ENCODE data around the gene OLFML2B.

Gene OLFML2B

DNA sequence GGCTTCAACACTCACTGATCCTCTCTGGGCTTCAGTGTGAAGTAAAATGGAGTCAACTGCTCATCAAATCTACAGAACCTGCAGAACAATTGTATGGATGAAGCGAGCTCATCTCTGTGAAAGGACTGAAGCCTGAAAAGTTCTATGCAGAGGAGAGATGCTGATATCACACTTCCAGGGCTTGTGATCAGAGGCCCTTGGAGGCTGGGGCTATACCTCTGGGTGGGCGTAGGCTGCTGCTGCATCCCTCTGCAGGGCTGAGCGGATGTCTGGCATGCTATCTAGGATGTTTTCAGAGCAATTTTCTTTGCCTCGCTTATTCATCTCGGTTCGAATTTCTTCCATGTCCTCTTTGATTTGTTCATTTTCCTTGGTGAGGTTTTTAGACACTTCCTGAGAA lies 17.6 kb downstream of the OLFML2B start:
- DNase-seq (ENCODE audit: low spot score), result no peak

DNA sequence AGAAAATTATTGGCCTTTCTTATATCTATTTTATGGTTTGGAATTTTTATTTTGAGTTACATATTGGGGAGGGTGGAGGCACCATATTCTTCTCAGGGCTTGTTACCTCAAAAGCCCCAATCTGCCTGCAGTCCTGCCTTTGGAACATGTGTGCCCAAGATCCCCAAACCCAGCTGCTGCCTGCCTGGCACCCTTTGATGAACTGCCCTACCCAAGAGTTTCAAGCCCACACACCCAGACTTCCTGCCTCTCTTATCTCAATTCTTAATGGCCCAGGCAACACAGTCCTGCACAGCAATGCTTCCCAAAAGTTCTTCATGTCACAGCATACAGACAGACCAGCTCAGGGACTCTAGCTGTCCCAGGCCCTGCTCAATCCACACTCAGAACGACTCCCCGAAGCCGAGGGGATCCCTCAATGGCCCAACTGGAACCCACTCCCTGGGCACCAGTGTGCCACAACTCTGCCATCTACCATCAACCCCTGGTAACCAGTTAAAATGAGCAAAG lies 19.2 kb downstream of the OLFML2B start:
- no peak for DNase-seq (ENCODE audit: low spot score)

DNA sequence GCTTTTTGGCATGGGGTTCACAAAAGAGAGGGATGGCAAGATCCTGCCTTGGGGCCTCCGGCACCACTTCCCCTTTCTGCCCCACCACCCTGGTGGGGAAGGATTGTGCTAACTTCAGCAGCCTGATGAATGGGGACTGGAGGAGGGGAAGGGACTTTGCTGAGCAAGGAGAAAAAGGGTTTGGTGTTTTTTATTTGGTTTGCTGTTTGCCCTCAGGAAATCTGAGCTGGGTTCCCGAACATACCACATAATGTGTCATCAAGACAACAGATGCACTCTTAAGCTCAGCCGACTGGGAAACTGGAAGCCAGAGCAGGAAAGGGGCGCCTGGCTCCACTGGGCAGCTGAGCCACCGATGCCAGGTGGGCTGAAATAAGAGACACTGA lies 19.8 kb downstream of the OLFML2B start:
- DNase-seq (ENCODE audit: low spot score), result peak; percentile 57

DNA sequence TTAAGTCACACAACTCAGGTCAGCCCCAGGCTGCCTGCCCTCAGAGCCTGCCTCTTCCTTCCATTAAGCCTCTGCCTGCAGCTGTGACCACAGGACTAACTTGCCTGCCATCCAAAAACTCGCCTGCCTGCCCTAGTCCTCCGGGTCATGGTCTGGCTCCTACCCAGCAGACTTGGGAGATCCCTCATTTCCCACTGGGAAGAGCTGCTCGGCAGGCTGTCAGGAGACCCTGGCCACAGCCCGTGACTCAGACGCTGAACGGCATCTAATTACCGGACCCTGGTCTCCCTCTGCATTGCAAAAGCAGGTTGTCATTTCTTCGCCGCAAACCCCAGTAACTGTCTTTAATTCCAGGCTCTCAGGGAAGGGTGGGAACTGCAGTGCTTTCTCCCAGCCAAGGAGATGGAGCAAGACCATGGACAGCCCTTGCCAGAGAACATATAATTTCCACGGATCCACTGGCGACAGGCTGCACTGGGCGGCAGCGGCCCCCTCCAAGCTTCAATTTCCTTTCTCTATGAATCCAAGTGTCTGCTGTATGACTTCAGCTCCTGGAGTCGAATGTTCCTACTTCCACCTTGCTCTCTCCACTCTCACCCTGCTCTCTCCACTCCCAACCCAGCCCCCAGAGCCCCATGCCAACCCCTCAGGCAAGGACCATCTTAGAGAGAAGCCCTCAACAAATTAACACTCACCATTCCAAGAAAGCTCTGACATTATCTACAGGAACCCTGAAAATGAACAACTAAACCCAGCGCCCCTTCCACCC lies 20.4 kb downstream of the OLFML2B start:
- DNase-seq (ENCODE audit: low spot score), result no peak

DNA sequence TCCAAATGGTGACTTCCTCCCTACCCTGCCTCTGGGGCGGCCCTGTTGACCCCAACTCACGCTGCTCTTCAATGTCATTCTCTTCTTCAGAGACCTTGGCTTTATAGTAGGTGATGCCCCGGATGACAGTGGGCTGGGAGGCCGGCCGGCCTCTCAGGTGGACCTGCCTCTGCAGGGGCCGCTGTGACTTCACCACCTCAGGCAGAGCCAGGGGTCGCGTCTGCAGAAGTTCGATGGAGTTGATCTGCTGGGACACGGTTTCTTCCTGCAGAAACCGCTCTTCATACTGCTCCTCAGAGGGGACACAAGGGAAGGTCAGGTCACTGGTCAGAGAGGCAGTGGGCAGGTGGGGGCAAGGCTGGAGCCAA lies 23.6 kb downstream of the OLFML2B start:
- DNase-seq (ENCODE audit: low spot score), result no peak

DNA sequence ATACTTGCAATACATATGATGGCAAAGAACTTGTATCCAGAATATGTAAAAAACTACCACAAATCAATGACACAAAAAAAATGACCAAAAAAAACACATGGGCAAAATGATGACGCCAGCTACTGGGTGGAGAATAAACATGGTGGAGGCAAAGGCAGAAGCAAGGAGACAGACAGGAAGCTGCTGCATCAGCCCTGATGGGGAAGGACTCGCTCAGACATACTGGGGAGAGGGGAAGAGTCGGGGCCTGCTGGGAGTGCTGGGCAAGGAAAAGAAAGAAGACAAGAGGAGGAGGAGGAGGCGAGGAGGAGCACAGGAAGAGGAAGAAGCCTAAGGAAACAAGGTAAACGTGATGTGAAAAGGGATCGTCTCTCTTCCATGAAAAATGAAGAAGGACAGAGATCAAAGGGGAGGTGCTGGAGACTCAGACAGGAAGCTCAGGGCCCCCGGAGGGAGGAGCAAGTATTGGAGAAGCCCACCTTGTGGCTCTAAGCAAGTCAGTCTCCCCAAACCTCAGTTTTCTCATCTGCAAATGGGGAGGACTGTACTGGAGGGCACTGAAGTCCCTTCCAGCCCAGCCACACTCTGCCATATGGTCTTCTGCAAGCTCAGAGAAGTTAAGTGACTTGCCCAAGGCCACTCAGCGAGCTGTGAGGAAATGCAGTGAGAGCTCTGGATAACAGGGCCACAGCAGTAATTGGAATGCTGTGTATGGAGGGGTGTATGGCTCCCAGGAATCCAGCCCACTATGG lies 24.2 kb downstream of the OLFML2B start:
- DNase-seq (ENCODE audit: low spot score), result no peak

DNA sequence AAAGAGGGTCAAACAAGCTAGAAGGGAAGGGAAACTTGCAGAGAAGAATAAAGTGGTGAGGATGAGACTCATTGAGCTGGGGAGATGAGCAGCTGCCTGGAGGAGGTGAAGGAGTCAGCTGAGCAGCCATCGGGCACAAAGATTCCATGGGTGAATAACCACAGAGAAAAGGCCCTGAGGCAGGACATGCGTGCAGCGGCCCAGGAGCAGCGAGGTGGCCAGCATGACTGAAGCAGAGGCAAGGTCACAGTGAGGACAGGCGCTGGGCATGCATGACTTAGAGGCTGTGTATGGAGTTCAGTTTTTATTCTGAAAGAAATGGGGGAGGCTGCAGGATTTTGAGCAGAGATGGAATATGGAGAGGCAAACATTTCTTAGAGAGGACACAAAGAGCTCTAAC lies 24.9 kb downstream of the OLFML2B start:
- no peak for DNase-seq (ENCODE audit: low spot score)

DNA sequence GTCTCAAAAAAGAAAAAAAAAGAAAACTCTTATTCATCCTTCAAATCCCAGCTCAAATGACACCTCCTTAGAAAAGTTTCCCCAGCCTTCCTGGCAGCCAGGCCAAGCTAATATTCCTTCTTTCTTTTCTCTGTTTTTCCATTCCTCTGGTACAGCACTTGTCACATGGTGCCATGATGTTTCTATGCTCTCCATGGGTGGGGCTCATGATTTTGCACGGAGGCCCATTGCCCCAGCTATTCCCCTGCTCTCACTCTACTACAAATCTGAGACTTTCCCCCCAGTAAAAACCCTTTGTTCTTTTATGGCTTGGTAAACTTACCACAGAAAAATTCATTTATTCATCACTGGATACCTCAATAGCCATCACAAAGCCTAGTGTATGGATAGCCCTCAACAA lies 26.5 kb downstream of the OLFML2B start:
- DNase-seq (ENCODE audit: low spot score), result no peak

DNA sequence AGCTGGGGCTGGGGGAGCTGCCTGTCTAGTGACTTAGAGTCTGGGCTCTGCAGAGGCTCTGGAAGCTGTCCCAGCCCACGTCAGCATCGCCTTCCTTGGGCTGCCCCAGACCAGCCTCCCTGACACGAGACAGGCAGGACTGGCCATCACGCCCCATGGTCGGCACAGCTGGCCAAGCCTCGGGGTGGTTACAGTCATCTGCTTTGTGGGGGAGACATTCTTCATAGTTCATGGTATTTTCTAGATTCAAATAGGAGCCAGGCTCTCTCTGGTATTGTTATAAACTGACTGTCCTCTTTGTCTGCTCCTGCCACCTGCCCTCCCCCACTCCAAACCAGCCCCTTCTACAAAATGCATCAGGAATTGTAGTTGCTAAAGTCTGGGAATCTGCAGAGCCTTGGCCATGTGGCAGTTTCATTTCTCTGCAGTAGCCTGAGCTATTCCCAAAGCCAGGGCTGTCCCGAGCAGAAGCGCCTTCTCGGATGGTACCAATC lies 29.4 kb downstream of the OLFML2B start:
- DNase-seq (ENCODE audit: low spot score), result peak; percentile 89

DNA sequence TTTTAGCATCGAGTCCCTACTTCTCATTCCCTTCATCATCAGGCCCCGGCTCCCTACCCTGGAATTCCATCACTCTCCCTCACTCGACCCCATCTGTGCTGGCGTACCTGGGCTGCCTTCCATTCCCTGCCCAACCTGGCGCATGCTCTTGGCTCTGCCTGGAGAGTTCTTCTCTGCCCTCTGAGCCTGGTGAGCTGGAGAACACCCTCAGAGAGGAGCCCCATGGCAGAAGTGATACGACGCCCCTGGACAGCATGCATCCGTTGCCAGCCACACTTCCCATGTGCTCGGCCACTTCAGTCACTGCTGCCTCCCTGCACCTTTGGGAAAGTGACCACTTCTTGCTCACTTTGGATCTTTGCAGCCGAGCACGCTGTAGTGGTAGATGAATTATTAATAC lies 30.1 kb downstream of the OLFML2B start:
- no peak for DNase-seq (ENCODE audit: low spot score)

DNA sequence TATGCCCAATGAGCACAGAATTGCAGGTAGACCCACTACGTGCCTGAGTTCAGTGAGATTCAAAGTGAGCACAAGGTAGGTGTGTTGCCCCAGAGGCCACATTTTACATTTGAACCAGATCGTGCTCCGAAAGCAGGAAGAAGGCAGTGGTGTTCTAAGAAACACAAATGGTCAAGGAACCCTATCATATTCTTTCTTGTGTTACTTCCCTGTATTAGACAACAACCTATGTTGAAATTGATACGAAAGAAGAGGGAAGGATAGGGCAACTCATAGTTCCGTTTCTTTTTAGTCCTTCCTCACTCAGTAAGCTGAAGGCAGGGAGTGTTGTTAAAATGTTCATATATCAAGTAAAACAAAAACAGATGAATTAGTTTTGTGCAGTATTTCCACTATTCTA lies 33.9 kb downstream of the OLFML2B start:
- no peak for DNase-seq (ENCODE audit: low spot score)

DNA sequence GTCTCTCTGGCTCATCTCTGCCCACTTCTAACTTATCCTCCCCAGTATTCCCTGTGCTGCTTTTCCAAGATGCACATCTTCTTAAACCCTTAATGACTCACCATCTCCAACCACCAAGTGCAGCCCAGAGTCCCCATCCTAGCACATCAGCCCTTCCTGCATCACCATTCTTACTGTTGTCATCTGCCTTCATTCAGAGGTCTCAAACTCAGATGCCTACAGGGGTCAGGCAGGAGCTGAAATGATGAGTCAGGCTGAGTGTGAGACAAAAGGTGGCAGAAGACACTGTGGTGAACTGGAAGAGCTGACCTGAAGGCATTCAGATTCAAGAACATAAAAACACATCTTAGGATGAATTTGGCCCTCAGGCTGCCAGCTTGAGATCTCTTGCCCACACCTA lies 34.6 kb downstream of the OLFML2B start:
- no peak for DNase-seq (ENCODE audit: low spot score)

DNA sequence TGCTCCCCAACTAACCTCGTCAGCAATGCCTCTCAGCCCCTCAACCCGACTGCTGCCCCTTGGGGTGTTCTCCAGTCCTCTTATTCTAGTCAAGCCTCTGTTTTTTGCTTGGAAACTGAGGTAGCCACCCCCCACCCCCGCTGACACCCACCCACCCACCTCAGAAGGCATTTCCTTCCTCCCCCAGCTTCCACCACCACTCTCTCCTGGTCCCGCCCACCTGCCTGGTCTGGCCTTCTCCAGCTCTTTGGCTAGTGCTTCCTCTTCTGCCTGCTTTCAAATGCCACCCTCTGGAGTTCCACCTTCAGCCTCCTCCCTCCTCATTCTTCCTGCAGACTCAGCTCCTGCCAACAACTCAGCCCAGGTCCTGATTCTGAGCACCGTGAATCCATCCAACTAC lies 35.3 kb downstream of the OLFML2B start:
- DNase-seq (ENCODE audit: low spot score), result no peak

DNA sequence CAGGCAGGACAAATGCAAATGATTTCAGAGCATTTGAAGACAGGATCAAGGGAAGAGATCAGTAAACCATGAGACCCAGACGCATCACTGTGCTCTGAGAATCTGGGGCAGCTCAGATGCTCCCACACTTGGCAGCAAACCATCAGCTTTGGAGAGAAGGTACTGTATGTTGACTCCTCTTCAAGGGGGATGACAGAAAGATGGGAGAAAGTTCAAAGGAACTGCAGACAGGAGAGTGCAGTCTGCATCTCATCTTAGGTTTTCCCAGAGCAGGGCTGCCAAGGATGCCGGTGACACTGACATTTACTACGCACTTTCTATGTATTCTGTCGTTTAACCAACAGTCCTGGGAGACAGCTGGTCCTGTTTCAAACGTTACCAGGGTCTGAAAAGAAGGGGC lies 35.8 kb downstream of the OLFML2B start:
- DNase-seq (ENCODE audit: low spot score), result no peak

DNA sequence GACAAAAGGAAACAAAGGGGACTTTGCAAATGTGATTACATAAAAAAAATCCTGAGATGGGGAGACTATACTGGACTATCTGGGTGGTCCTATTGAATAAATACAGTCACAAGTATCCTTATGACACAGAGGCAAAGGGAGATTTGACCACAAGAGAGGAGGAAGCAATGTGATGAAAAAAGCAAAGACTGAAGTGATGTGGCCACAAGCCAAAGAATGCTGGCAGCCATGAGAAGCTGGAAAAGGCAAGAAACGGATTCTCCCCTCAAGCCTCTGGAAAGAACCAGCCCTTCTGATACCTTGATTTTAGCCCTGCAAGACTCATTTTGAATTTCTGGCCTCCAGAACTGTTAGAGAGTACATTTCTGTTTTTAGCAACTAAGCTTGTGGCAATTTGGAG lies 36.4 kb downstream of the OLFML2B start:
- DNase-seq (ENCODE audit: low spot score), result no peak

DNA sequence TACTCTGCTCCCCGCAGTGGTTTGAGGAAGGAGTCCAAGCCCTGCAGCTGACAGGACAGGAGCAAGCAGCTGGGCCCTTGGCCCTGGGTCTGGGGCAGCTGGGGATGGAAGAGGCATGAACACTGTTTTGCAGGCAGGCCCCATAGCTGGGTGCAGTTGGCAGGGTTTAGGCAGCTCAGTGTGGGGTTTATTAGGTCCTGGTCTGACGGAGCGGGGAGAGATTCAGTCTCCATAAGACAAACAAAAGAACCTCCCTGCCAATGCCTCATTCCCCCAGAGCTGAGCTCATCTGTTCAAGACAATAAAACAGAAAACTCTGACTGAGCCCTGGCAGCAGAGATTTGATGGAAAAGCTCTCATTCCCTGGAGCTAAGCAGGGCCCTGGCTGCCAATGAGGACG lies 37.3 kb downstream of the OLFML2B start:
- DNase-seq (ENCODE audit: low spot score), result peak; percentile 81

DNA sequence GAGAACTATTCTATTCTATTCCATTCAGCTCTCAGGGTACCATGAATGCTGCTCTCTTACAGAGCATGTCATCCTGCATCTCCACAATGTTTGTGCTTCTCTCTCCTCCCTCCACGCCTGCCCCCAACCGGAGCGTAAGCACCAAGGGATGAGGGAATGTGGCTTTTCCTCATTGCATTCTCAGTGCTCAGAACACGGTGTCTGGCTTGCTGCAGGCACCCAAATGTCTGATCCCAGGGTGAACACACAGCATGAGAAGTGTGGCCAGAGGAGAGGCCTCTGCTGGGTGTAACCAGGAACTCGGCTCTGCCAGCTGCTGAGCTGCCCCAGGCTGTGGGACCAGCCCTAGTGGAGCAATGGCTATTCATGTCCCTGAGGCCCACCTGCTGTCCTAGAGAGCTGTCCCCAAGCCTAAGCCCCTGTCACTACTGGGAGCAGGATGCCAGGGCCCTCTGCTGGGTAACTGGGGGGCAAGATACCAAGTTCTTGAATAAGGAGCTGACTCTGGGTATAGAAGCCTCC lies 38.3 kb downstream of the OLFML2B start:
- no peak for DNase-seq (ENCODE audit: low spot score)

DNA sequence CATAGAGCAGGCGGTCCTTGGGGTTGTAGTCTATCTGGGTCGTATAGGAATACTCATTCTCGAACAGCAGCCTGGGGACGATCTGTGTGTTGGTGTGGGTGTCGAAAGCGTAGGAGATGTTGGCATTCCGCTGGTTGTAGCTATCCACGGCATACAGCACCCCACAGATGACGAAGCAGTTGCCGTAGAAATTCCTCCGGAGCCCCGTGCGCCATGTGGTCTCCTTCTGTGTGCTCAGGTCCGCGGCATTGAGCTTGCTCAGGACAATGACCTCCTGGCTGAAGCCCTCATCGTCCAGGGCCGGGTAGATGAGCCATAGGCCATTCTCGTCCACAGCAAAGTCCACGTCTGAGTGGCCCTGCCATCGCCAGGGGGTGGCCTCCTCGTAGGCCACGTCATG lies 39.9 kb downstream of the OLFML2B start:
- no peak for DNase-seq (ENCODE audit: low spot score)

DNA sequence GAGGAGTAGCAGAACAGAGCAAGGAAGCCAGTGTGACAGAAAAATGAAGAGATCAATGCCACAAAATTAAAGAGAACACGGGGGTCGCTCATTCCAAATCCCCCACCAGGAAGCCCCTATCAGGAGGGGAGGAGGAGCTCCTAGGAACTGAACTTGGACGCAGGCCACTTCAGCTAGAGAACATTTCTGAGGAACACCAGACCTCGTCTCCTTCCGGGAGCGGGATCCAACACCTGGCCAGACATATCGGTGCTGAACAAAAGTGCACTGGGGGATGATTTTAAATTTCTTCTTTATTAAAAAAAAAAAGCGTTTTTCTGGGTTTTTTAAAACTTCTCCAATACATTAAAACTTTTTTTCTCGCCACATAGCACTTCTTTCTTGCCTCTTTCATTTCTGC lies 40.8 kb downstream of the OLFML2B start:
- DNase-seq (ENCODE audit: low spot score), result no peak

DNA sequence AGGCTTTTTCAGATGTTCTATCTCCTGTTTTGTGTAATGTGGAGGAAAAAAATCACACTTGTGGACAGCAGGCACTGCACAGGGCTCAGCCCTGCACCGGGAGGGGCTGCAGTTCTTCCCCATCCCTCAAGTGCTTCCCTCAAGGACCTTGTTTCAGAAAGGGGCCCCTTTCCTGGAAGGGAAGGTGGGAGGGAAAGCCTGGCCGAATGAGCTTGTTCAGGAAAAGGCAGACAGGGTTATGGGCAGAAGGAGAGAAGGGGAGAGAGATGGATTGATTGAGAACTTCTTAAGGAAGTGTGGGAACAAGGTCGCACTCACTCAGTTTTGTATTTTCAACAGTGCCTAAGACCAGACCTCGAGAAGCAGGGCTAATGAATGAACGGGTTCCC lies 41.2 kb downstream of the OLFML2B start:
- no peak for DNase-seq (ENCODE audit: low spot score)

DNA sequence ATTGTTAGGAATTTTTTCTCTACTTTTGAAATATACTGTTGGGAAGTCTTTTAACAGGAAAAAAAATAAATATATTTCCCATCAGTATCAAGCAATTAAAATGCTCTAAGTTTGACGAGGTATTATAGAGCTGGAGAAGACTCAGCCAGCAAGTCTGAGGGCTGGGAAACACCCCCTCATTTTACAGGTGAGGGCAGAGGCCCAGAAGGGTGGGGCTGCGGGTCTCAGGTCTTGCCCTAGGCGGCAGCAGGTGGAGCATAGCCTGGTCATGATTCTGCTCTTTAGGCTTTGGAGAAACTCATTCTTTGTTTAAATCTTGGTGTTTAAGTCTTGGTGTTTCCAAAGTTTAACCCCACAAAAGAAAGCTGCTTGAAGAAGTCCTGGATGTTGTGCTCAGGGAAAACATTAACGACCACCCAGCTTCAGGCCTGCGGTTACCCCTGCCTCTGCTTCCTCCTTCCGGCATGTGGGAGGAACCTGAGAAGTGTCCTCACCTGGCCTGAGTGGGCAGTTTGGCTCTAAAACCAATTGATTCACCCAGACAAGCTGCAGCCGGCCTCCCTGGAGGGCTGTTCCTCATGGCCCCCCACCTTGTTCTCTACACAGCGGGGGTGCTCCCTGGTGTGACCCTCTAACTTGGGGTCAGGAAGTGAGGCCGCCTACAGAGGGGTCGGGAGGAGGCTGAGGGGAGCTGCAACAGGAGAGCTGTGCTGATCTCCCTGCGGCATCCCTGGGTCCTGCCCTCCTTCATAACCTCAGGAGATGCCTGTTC lies 41.7 kb downstream of the OLFML2B start:
- no peak for DNase-seq (ENCODE audit: low spot score)

DNA sequence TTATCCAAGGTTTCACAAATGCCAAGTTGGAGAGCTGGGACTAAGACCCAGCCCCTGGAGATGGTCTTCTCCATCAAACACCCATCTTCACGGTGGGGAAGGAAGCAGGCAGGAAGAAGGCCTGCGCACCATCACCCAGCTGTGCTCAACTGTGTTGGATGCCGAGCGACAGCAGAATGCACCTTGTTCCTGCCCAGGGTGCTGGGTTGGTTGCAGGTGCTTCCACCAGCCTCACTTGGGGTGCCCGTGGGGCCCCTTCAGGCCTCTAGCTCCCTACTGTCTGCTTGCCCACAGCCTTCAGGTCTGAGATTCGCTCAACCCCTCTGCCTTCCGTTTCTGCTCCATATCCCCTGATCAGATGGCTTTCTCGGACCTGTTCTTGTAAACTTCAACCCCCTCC lies 42.5 kb downstream of the OLFML2B start:
- DNase-seq (ENCODE audit: low spot score), result no peak

Measured in globus pallidus (tissue), 1 donor.